Activated T-cell treated with anti-CD3 and anti-CD28 coated beads, Interleukin-2, amount 50 U/mL, for 4 hours (primary cell): Measurements from ENCODE around the gene CARM1. TPM values are rescaled to one million over a fixed set of nuclear protein-coding genes. Genes with fewer than 3 reads are reported as not detected.
"Not testable (repeated sequence)": the region's sequence is repeated elsewhere in the genome, so short reads cannot be mapped to it uniquely, and the experiment has no call there.

Experiments
- ATAC-seq, 2 donors: fragments of 200-7000 bp; cut with Tn5 transposase; one replicate each; pipeline ENCODE4 v1.10.0; 2021
- DNase-seq: peaks from one replicate; pipeline ENCODE4 v3.0.0-alpha.2; 2020
- H3K27me3 Mint-ChIP-seq: one replicate; pipeline ENCODE4 v1.8.0; 2021; ENCODE audit warnings: low read depth, mixed read lengths
- H3K36me3 Mint-ChIP-seq: one replicate; pipeline ENCODE4 v1.8.0; 2022; ENCODE audit warnings: mixed read lengths; ENCODE audit not compliant: insufficient read depth
- H3K4me1 Mint-ChIP-seq: one replicate; pipeline ENCODE4 v1.8.0; 2021; ENCODE audit warnings: low read depth, mixed read lengths
- H3K4me3 Mint-ChIP-seq: one replicate; pipeline ENCODE4 v1.8.0; 2021; ENCODE audit warnings: mild to moderate bottlenecking, moderate library complexity, mixed read lengths
- H3K9me3 Mint-ChIP-seq: one replicate; pipeline ENCODE4 v1.8.0; 2021; ENCODE audit warnings: mixed read lengths
- total RNA-seq, 3 donors: library from RNA; stranded (reverse); gene quantifications; one replicate each; pipeline ENCODE4 v1.2.1, GENCODE V29; 2021

The CARM1 gene
- total RNA-seq, 3 donors from 2014 or later: 74.2 to 86.7 (median 75.5) TPM

- Mint-ChIP-seq H3K9me3 (peaks cover 9% of the 10 kb centered on the region), H3K27me3 (no peaks in the 10 kb centered on the region), H3K4me3 (peak overlapping the region; percentile 89), H3K36me3 (peaks cover 7% of the 10 kb centered on the region), H3K4me1 (peaks cover 14% of the 10 kb centered on the region)
- ATAC-seq (peak; percentile 44 to 46), DNase-seq (peak; percentile 72)
These were observed 34.6 kb upstream of the CARM1 start for GRCh38 chr19:10836479-10837330.

GRCh38 chr19:10837649-10838048 is 33.7 kb upstream of the CARM1 start:
- not testable (repeated sequence) for ATAC-seq, H3K9me3 Mint-ChIP-seq, H3K4me3 Mint-ChIP-seq, H3K27me3 Mint-ChIP-seq, DNase-seq, H3K36me3 Mint-ChIP-seq
- H3K4me1 Mint-ChIP-seq: peaks cover 14% of the 10 kb centered on the region

- DNase-seq (no peak), ATAC-seq (no peak)
- H3K36me3 Mint-ChIP-seq: peaks cover 4% of the 10 kb centered on the region
- H3K9me3 Mint-ChIP-seq: peaks cover 9% of the 10 kb centered on the region
- peaks cover 14% of the 10 kb centered on the region for H3K4me1 Mint-ChIP-seq
- H3K4me3 Mint-ChIP-seq: no peak overlapping the region
- peaks cover 1% of the 10 kb centered on the region for H3K27me3 Mint-ChIP-seq
These were observed 33.0 kb upstream of the CARM1 start for GRCh38 chr19:10838377-10838776.

GRCh38 chr19:10839114-10840050 is 32.0 kb upstream of the CARM1 start:
- ATAC-seq (no peak), DNase-seq (no peak)
- peaks cover 14% of the 10 kb centered on the region for H3K4me1 Mint-ChIP-seq
- no peak overlapping the region for H3K4me3 Mint-ChIP-seq
- peaks cover 4% of the 10 kb centered on the region for H3K36me3 Mint-ChIP-seq
- peaks cover 4% of the 10 kb centered on the region for H3K27me3 Mint-ChIP-seq
- H3K9me3 Mint-ChIP-seq: peaks cover 9% of the 10 kb centered on the region

- peaks cover 10% of the 10 kb centered on the region for H3K9me3 Mint-ChIP-seq
- no peaks in the 10 kb centered on the region for H3K4me1 Mint-ChIP-seq
- DNase-seq (no peak), ATAC-seq (no peak)
- no peak overlapping the region for H3K4me3 Mint-ChIP-seq
- peaks cover 4% of the 10 kb centered on the region for H3K27me3 Mint-ChIP-seq
- H3K36me3 Mint-ChIP-seq: peaks cover 4% of the 10 kb centered on the region
These were observed 28.6 kb upstream of the CARM1 start for GRCh38 chr19:10842788-10843187.

- no peak for ATAC-seq
These were observed 24.7 kb upstream of the CARM1 start for GRCh38 chr19:10846500-10847202.

GRCh38 chr19:10848230-10848856 is 23.0 kb upstream of the CARM1 start, which contains the start of gene C19orf38:
Gene C19orf38 (plus strand): TSS chr19:10848415. CDS start chr19:10848509, 94 bp downstream.
- peaks cover 6% of the 10 kb centered on the region for H3K9me3 Mint-ChIP-seq
- DNase-seq: no peak
- peaks cover 2% of the 10 kb centered on the region for H3K36me3 Mint-ChIP-seq
- H3K4me3 Mint-ChIP-seq: no peak within 1 kb of the TSS
- peaks cover 3% of the 10 kb centered on the region for H3K27me3 Mint-ChIP-seq
- peak; percentile 38 to 70 for ATAC-seq
- peaks cover 4% of the 10 kb centered on the region for H3K4me1 Mint-ChIP-seq

More at GRCh38 chr19:10846500-10847202, 24.7 kb upstream of the CARM1 start:
- H3K36me3 Mint-ChIP-seq: peaks cover 2% of the 10 kb centered on the region
- peaks cover 4% of the 10 kb centered on the region for H3K4me1 Mint-ChIP-seq
- H3K9me3 Mint-ChIP-seq: peaks cover 6% of the 10 kb centered on the region
- no peak for DNase-seq
- H3K27me3 Mint-ChIP-seq: peaks cover 4% of the 10 kb centered on the region
- no peak overlapping the region for H3K4me3 Mint-ChIP-seq

GRCh38 chr19:10850631-10851030 is 20.7 kb upstream of the CARM1 start:
- H3K4me3 Mint-ChIP-seq: no peak overlapping the region
- DNase-seq: no peak
- peaks cover 4% of the 10 kb centered on the region for H3K4me1 Mint-ChIP-seq
- H3K36me3 Mint-ChIP-seq: peaks cover 2% of the 10 kb centered on the region
- ATAC-seq: no peak
- peaks cover 6% of the 10 kb centered on the region for H3K9me3 Mint-ChIP-seq
- H3K27me3 Mint-ChIP-seq: no peaks in the 10 kb centered on the region

- Mint-ChIP-seq H3K9me3 (no peaks in the 10 kb centered on the region), H3K27me3 (no peaks in the 10 kb centered on the region), H3K36me3 (no peaks in the 10 kb centered on the region), H3K4me3 (no peak overlapping the region), H3K4me1 (peaks cover 4% of the 10 kb centered on the region)
- ATAC-seq (no peak), DNase-seq (no peak)
These were observed 19.1 kb upstream of the CARM1 start for GRCh38 chr19:10852098-10852800.

GRCh38 chr19:10852941-10853340 is 18.4 kb upstream of the CARM1 start:
- Mint-ChIP-seq H3K36me3 (no peaks in the 10 kb centered on the region), H3K9me3 (no peaks in the 10 kb centered on the region), H3K27me3 (no peaks in the 10 kb centered on the region), H3K4me1 (peaks cover 4% of the 10 kb centered on the region), H3K4me3 (no peak overlapping the region)
- ATAC-seq: no peak
- no peak for DNase-seq

- Mint-ChIP-seq H3K4me3 (no peak overlapping the region), H3K4me1 (no peaks in the 10 kb centered on the region), H3K36me3 (no peaks in the 10 kb centered on the region), H3K27me3 (no peaks in the 10 kb centered on the region), H3K9me3 (no peaks in the 10 kb centered on the region)
- DNase-seq: no peak
- no peak for ATAC-seq
These were observed 16.8 kb upstream of the CARM1 start for GRCh38 chr19:10854350-10855089.

GRCh38 chr19:10855879-10856522 is 15.4 kb upstream of the CARM1 start:
- no peaks in the 10 kb centered on the region for H3K4me1 Mint-ChIP-seq
- no peaks in the 10 kb centered on the region for H3K36me3 Mint-ChIP-seq
- no peaks in the 10 kb centered on the region for H3K27me3 Mint-ChIP-seq
- ATAC-seq (no peak), DNase-seq (no peak)
- H3K9me3 Mint-ChIP-seq: no peaks in the 10 kb centered on the region
- no peak overlapping the region for H3K4me3 Mint-ChIP-seq
